HL-60 (cell line): Measurements from ENCODE around the gene CILP2.

ENCODE experiments used
- DNase-seq, 2 experiments: peaks; one replicate each; pipeline ENCODE4 v3.0.0-alpha.2; 2010 to 2020; ENCODE audit warnings: low read depth in 1 of 2, low spot score in 1 of 2
- H3K27ac ChIP-seq: fragments of 250-450 bp; sonication (Bioruptor Pico); replicated peaks from 2 replicates; pipeline ENCODE4 v1.5.1; 2020; ENCODE audit warnings: mild to moderate bottlenecking, moderate library complexity
- H3K27me3 ChIP-seq: fragments of 250-450 bp; sonication (Bioruptor Pico); 2 replicates; pipeline ENCODE4 v1.5.1; 2021; ENCODE audit warnings: mild to moderate bottlenecking, moderate library complexity; ENCODE audit not compliant: insufficient read depth, poor library complexity, severe bottlenecking
- H3K4me3 ChIP-seq: replicated peaks from 2 replicates; pipeline ENCODE4 v1.5.1; 2011; ENCODE audit warnings: mild to moderate bottlenecking, control low read depth, low read length; ENCODE audit not compliant: insufficient read depth
- GABPA ChIP-seq: IDR thresholded peaks from 2 replicates; pipeline ENCODE4 v1.6.1; 2012; ENCODE audit warnings: low read depth
- POLR2AphosphoS5 ChIP-seq: IDR thresholded peaks from 2 replicates; pipeline ENCODE4 v1.6.1; 2012; ENCODE audit warnings: low read depth
- SPI1 ChIP-seq: IDR thresholded peaks from 2 replicates; pipeline ENCODE4 v1.6.1; 2012; ENCODE audit warnings: low read depth, mild to moderate bottlenecking, borderline replicate concordance
- TF ChIP-seq, protein P1 (sequence below): IDR thresholded peaks from one replicate; pipeline ENCODE4 v1.5.1; 2011; ENCODE audit warnings: low read length, control low read depth, inconsistent platforms; ENCODE audit not compliant: insufficient read depth
- TF ChIP-seq, protein P2 (sequence below): IDR thresholded peaks from 2 replicates; pipeline ENCODE4 v1.6.1; 2012; ENCODE audit warnings: low read depth; ENCODE audit not compliant: insufficient replicate concordance

The CILP2 gene

GRCh38 chr19:19594381-19594780 lies 56.3 kb downstream of the CILP2 start:
- H3K4me3 ChIP-seq: no peak overlapping the region
- no peak for DNase-seq
- H3K27me3 ChIP-seq: no peaks in the 10 kb centered on the region
- no peak for TF ChIP-seq SPI1
- TF ChIP-seq, protein P1, sequence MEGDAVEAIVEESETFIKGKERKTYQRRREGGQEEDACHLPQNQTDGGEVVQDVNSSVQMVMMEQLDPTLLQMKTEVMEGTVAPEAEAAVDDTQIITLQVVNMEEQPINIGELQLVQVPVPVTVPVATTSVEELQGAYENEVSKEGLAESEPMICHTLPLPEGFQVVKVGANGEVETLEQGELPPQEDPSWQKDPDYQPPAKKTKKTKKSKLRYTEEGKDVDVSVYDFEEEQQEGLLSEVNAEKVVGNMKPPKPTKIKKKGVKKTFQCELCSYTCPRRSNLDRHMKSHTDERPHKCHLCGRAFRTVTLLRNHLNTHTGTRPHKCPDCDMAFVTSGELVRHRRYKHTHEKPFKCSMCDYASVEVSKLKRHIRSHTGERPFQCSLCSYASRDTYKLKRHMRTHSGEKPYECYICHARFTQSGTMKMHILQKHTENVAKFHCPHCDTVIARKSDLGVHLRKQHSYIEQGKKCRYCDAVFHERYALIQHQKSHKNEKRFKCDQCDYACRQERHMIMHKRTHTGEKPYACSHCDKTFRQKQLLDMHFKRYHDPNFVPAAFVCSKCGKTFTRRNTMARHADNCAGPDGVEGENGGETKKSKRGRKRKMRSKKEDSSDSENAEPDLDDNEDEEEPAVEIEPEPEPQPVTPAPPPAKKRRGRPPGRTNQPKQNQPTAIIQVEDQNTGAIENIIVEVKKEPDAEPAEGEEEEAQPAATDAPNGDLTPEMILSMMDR: no peak
- TF ChIP-seq POLR2AphosphoS5: no peak
- TF ChIP-seq, protein P2, sequence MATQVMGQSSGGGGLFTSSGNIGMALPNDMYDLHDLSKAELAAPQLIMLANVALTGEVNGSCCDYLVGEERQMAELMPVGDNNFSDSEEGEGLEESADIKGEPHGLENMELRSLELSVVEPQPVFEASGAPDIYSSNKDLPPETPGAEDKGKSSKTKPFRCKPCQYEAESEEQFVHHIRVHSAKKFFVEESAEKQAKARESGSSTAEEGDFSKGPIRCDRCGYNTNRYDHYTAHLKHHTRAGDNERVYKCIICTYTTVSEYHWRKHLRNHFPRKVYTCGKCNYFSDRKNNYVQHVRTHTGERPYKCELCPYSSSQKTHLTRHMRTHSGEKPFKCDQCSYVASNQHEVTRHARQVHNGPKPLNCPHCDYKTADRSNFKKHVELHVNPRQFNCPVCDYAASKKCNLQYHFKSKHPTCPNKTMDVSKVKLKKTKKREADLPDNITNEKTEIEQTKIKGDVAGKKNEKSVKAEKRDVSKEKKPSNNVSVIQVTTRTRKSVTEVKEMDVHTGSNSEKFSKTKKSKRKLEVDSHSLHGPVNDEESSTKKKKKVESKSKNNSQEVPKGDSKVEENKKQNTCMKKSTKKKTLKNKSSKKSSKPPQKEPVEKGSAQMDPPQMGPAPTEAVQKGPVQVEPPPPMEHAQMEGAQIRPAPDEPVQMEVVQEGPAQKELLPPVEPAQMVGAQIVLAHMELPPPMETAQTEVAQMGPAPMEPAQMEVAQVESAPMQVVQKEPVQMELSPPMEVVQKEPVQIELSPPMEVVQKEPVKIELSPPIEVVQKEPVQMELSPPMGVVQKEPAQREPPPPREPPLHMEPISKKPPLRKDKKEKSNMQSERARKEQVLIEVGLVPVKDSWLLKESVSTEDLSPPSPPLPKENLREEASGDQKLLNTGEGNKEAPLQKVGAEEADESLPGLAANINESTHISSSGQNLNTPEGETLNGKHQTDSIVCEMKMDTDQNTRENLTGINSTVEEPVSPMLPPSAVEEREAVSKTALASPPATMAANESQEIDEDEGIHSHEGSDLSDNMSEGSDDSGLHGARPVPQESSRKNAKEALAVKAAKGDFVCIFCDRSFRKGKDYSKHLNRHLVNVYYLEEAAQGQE: no peak
- TF ChIP-seq GABPA: no peak
- H3K27ac ChIP-seq: no peak overlapping the region

DNA sequence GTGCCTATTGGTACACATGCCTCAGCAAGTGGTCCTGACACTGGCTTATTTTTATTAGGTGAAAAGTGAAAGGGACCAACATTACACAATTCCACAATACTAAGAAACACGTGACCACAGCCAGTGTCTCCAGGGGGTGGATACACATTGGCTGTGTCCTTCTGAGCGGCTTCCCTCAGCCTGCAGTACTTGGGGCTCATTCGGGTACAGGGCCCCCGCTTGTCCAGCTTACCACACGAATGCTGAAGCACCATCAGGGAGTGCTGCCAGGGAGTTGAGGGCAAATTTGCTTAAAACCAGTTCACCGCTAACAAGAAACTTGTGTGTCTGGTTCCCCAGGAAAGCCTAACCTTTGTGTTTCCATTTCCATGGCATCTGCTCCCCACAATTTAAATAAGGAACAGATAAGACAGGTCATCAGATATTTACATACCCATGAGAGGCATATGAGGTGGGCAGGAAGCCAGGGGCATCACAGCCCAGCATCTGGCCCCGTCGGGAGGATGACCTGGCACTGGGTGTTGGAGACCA lies 57.2 kb downstream of the CILP2 start:
- TF ChIP-seq POLR2AphosphoS5: no peak
- no peak for TF ChIP-seq SPI1
- no peak for TF ChIP-seq GABPA
- TF ChIP-seq, protein P1: no peak
- TF ChIP-seq, protein P2: no peak
- DNase-seq: no peak
- Histone ChIP-seq H3K27me3 (no peaks in the 10 kb centered on the region), H3K4me3 (no peak overlapping the region), H3K27ac (no peak overlapping the region)
